B cell (primary cell): ENCODE results near the gene AUTS2. TPM values are rescaled to one million over a fixed set of nuclear protein-coding genes. Genes with fewer than 3 reads are reported as not detected.

ENCODE experiments used
- ATAC-seq: fragments of 200-7000 bp; cut with Tn5 transposase; one replicate; pipeline ENCODE4 v1.10.0; 2021; ENCODE audit warnings: low read depth, mild to moderate bottlenecking, moderate number of reproducible peaks, moderate library complexity
- CTCF ChIA-PET: fragments of 350-600 bp; sonication (Branson Sonifier 250); formaldehyde crosslinking; loops from one replicate; lab custom pipeline; 2021; ENCODE audit warnings: antibody characterized with exemption, inconsistent platforms; lab: Charles Lee
- POLR2A ChIA-PET: fragments of 350-600 bp; sonication (Branson Sonifier 250); formaldehyde crosslinking; loops from one replicate; lab custom pipeline; 2021; ENCODE audit warnings: antibody characterized with exemption; lab: Charles Lee
- DNase-seq: peaks from one replicate; pipeline ENCODE4 v3.0.0; 2013
- H2AFZ ChIP-seq: 2 replicates; pipeline ENCODE4 v1.6.1; 2012; ENCODE audit warnings: mild to moderate bottlenecking, low read depth, low read length; ENCODE audit not compliant: insufficient read depth, poor library complexity, severe bottlenecking
- H3K27ac ChIP-seq, 2 donors: 1 replicate in 1 of 2; 2 replicates in 1 of 2; pipeline ENCODE4 v1.5.1; 2012 to 2013; ENCODE audit warnings: low read length in 2 of 2, mild to moderate bottlenecking in 2 of 2, moderate library complexity in 1 of 2
- H3K27me3 ChIP-seq, 4 experiments: fragments of 200-600 bp in 1 of 4; sonication (generic) in 1 of 4; replicated peaks in 1 of 4; 1 replicate in 2 of 4; 2 replicates in 2 of 4; pipeline versions ENCODE4 v1.6.1 to v1.7.0; 2013 to 2016; ENCODE audit warnings: low read length in 3 of 4, mild to moderate bottlenecking in 2 of 4, mixed read lengths in 1 of 4, moderate library complexity in 1 of 4; ENCODE audit not compliant: insufficient read depth in 4 of 4, control insufficient read depth in 3 of 4; ENCODE audit errors: control extremely low read depth in 1 of 4
- H3K36me3 ChIP-seq, 2 experiments: replicated peaks in 1 of 2; 1 replicate in 1 of 2; 2 replicates in 1 of 2; pipeline versions ENCODE4 v1.6.1 to v1.7.1; 2013; ENCODE audit warnings: low read length in 1 of 2; ENCODE audit not compliant: insufficient read depth in 2 of 2, control insufficient read depth in 1 of 2; ENCODE audit errors: control extremely low read depth in 1 of 2, extremely low read depth in 1 of 2
- H3K4me1 ChIP-seq, 2 donors: fragments of 200-600 bp in 1 of 2; sonication (generic) in 1 of 2; 1 replicate in 1 of 2; 2 replicates in 1 of 2; pipeline versions ENCODE4 v1.5.1 to v1.6.1; 2013 to 2017; ENCODE audit warnings: low read length in 2 of 2; ENCODE audit not compliant: control insufficient read depth in 2 of 2, insufficient read depth in 2 of 2
- H3K4me2 ChIP-seq: replicated peaks from 2 replicates; pipeline ENCODE3; 2012; ENCODE audit warnings: mild to moderate bottlenecking, low read depth, low read length; ENCODE audit not compliant: poor library complexity, severe bottlenecking
- H3K4me3 ChIP-seq, 5 experiments: fragments of 200-600 bp in 1 of 5; sonication (generic) in 1 of 5; 1 replicate in 3 of 5; 2 replicates in 2 of 5; pipeline versions ENCODE4 v1.5.1 to v1.7.0; 2011 to 2016; ENCODE audit warnings: low read length in 4 of 5, mild to moderate bottlenecking in 4 of 5, low read depth in 2 of 5, control low read depth in 1 of 5, moderate library complexity in 1 of 5; ENCODE audit not compliant: insufficient read depth in 1 of 5; ENCODE audit errors: control extremely low read depth in 1 of 5, extremely low read depth in 1 of 5
- H3K79me2 ChIP-seq: fragments of 200-600 bp; sonication (generic); one replicate; pipeline ENCODE4 v1.6.0; 2016; ENCODE audit warnings: low read length; ENCODE audit not compliant: control insufficient read depth, insufficient read depth
- H3K9ac ChIP-seq: fragments of 200-600 bp; sonication (generic); 2 replicates; pipeline ENCODE4 v1.6.1; 2017; ENCODE audit warnings: mild to moderate bottlenecking, low read length, moderate library complexity
- H3K9me3 ChIP-seq, 3 donors: one replicate each; pipeline versions ENCODE4 v1.6.1 to v1.7.1; 2013; ENCODE audit warnings: low read length in 2 of 3; ENCODE audit not compliant: control insufficient read depth in 2 of 3, insufficient read depth in 1 of 3; ENCODE audit errors: control extremely low read depth in 1 of 3
- H4K20me1 ChIP-seq: 2 replicates; pipeline ENCODE4 v1.6.0; 2012; ENCODE audit warnings: mild to moderate bottlenecking, low read length; ENCODE audit not compliant: insufficient read depth, control insufficient read depth, poor library complexity, severe bottlenecking
- H3K27ac Mint-ChIP-seq: one replicate; pipeline ENCODE4 v1.8.0; 2021; ENCODE audit warnings: mixed read lengths
- H3K27me3 Mint-ChIP-seq: one replicate; pipeline ENCODE4 v1.8.0; 2021; ENCODE audit warnings: mixed read lengths
- H3K4me1 Mint-ChIP-seq: one replicate; pipeline ENCODE4 v1.8.0; 2021; ENCODE audit warnings: mixed read lengths
- H3K4me3 Mint-ChIP-seq: one replicate; pipeline ENCODE4 v1.8.0; 2021; ENCODE audit warnings: mixed read lengths
- H3K9me3 Mint-ChIP-seq: one replicate; pipeline ENCODE4 v1.8.0; 2022; ENCODE audit warnings: mixed read lengths; ENCODE audit not compliant: insufficient read depth
- EZH2 ChIP-seq: IDR thresholded peaks from 2 replicates; pipeline ENCODE4 v1.6.1; 2012; ENCODE audit warnings: borderline replicate concordance, low read depth, mild to moderate bottlenecking, moderate library complexity, low read length; ENCODE audit not compliant: insufficient read depth, poor library complexity, severe bottlenecking
- WGBS: methylation state at CpG from one replicate; pipeline ENCODE4 v1.1.5; 2013; ENCODE audit warnings: missing lambda C conversion rate; ENCODE audit not compliant: insufficient coverage; 5-methylcytosine and 5-hydroxymethylcytosine counted together
- intact Hi-C: fragments of 100-400 bp; cut with micrococcal nuclease; formaldehyde crosslinking; loops from one replicate; pipeline ENCODE4 v1.10.0; 2022
- polyA plus RNA-seq: library from polyadenylated mRNA; depleted of rRNA; stranded (reverse); fragments of >200 nt; gene quantifications from 2 replicates; pipeline ENCODE4 v1.2.3, GENCODE V29; 2012
- total RNA-seq, 2 donors: library from RNA; stranded (reverse); fragments of 120-200 nt in 1 of 2; gene quantifications; 1 replicate in 1 of 2; 2 replicates in 1 of 2; pipeline versions ENCODE4 v1.2.3 to v1.2.4, GENCODE V29; 2013 to 2022
- TF ChIP-seq, protein P1 (sequence below): fragments of 200-600 bp; IDR thresholded peaks from one replicate; pipeline ENCODE4 v1.8.0; 2022; ENCODE audit warnings: antibody characterized with exemption, mild to moderate bottlenecking

The AUTS2 gene
- total and polyA plus RNA-seq, 2 donors (not counting 1 experiment from before 2014, with no cell fraction given) = 22.3 to 35.0 TPM

DNA sequence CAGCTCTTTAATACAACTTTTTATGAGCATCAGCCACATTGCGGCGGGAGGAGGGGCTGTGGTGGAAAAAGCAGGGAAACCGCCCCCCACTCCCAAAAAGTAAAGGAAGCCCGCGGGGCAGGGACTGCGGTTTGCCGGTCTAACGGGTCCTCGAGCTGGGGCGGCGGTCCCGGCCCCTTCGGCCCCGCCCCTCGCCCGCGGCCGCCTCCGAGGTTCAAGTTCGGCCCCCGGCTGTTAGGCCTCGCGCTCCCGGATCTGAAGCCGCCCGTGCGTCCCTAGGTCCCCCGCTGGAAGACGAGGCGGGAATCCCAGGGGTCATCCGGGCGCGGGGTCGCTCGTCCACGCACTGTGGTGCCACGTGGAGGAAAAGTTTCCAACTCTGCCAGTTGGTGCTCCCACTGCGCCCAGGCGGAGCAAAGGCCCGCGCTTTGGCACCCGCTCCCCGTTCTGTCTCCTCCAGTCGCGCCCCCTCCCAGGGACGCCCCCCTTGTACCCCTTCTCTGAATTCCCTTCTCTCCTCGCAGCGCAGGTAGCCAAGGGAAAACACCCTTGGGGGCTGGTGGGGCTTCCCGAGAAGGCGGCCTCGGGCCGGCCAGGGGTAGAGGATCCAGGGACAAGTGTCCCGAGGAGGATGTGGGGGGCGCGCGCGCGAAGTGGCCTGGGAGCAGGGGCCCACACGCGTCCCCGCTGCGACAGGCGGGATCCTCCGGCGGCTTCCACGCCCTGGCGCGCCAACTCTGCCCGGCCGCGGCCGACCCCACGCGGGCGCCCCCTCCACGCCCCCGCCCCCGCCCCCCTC is 798 bp upstream of the AUTS2 start:
- ChIA-PET CTCF (interaction anchor here (0.6 to 1.2 kb wide), 2 partner anchors 10 to 40 kb away, joined by 3 read pairs; no protein-coding TSS in a partner anchor), POLR2A (interaction anchor here (0.6 kb wide), 1 partner anchor 87 kb away, joined by 3 read pairs; no protein-coding TSS in a partner anchor)
- Histone ChIP-seq H3K79me2 (no peaks in the 10 kb centered on the region), H3K4me1 (peaks cover 12 to 29% of the 10 kb centered on the region in 2 donors), H4K20me1 (no peaks in the 10 kb centered on the region), H3K27me3 (peaks cover 0 to 3% (median 0%) of the 10 kb centered on the region in 4 experiments), H3K9me3 (no peaks in the 10 kb centered on the region), H3K4me3 (peak overlapping the region; percentile 16 to 82 (median 66)), H3K9ac (peak overlapping the region; percentile 78), H2AFZ (peak overlapping the region; percentile 89), H3K36me3 (no peaks in the 10 kb centered on the region), H3K27ac (peak overlapping the region; percentile 59 to 77), H3K4me2 (peak overlapping the region; percentile 99)
- Mint-ChIP-seq H3K9me3 (no peaks in the 10 kb centered on the region), H3K27me3 (no peaks in the 10 kb centered on the region), H3K4me1 (peaks cover 22% of the 10 kb centered on the region), H3K4me3 (peak overlapping the region; percentile 96), H3K27ac (peak overlapping the region; percentile 83)
- intact Hi-C loops = loop anchor here (1.0 to 10.0 kb wide), 4 partner anchors 105 to 1097 kb away; no protein-coding TSS in a partner anchor
- TF ChIP-seq, protein P1, sequence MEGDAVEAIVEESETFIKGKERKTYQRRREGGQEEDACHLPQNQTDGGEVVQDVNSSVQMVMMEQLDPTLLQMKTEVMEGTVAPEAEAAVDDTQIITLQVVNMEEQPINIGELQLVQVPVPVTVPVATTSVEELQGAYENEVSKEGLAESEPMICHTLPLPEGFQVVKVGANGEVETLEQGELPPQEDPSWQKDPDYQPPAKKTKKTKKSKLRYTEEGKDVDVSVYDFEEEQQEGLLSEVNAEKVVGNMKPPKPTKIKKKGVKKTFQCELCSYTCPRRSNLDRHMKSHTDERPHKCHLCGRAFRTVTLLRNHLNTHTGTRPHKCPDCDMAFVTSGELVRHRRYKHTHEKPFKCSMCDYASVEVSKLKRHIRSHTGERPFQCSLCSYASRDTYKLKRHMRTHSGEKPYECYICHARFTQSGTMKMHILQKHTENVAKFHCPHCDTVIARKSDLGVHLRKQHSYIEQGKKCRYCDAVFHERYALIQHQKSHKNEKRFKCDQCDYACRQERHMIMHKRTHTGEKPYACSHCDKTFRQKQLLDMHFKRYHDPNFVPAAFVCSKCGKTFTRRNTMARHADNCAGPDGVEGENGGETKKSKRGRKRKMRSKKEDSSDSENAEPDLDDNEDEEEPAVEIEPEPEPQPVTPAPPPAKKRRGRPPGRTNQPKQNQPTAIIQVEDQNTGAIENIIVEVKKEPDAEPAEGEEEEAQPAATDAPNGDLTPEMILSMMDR = no peak
- TF ChIP-seq EZH2 = no peak
- peak; percentile 69 for DNase-seq
- under 1% methylated on average over 54 of the region's 78 CpGs for WGBS
- ATAC-seq = peak; percentile 5
